Measurements from ENCODE around the gene MASTL.

MASTL gene

DNA sequence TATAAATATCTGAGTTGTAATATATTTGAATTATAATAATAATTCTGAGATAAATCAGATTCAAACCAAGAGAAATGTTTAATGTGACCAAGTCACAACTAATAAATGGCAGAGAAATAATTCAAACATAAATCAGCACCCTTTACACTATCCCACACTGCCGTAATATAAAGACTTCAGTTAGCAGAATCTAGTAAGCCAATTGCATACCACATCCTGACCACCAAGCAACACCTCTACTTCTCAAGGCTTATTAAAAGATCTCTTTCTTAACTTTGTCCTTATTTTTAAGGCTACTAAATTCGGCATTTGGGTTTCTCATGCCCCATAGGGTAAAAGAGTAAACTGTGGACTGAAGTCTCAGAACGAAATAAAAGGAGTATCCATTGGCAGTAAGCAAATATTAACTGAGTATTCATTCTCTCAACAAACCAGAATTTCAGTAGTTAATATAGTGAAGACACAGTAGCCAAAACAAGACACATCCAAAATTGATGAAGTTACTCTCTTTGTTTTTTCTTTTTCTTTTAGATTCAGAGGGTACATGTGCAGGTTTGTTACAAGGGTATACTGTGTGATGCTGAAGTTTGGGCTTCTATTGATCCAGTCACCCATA lies 70.6 kb downstream of the MASTL start:
- no peak overlapping the region for H3K4me3 ChIP-seq (ENCODE audit: low read length)
- H3K27ac ChIP-seq (ENCODE audit: low read length), result no peak overlapping the region
- H3K27me3 ChIP-seq (ENCODE audit: insufficient read depth, low read length), result no peaks in the 10 kb centered on the region
- H3K9me3 ChIP-seq (ENCODE audit: insufficient read depth, low read depth, low read length), result no peaks in the 10 kb centered on the region
- no peaks in the 10 kb centered on the region for H3K4me1 ChIP-seq (ENCODE audit: insufficient read depth, low read length)
- H3K36me3 ChIP-seq (ENCODE audit: insufficient read depth, low read depth, low read length), result peaks cover 23% of the 10 kb centered on the region
- no peak overlapping the region for H3K9ac ChIP-seq (ENCODE audit: low read depth, low read length)

DNA sequence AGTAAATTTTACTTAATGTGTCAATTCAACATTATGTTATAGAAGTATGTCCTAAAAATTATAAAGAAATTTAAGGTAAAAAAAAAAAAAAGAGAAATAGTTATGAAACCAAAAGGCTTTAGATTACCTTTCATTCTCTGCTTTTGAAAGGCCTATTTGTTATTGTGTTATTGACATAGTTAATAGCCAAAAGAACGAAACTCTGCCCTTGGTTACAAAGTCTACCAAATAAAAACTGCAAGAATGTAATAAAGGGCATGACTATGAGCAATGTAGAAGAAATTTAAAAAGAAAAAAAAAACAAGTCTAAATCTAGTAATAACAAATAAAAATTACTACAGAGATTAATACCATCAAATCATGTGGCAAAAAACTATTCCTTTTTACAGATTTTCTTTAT lies 74.9 kb downstream of the MASTL start:
- no peak overlapping the region for H3K9ac ChIP-seq (ENCODE audit: low read depth, low read length)

DNA sequence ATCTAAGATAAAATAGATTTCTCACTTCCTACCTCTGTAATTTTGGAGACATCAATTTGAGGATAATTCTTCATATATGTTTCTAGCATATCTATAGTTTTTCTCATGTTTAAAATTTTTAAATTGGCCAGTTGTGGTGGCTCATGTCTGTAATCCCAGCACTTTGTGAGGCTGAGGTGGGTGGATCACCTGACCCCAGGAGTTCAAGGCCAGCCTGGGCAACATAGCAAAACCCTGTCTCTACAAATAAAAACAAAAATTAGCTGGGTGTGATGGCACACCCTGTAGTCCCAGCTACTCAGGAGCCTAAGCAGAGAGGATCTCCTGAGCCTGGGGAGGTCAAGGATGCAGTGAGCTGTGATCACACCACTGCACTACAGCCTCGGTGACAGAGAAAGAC lies 80.6 kb downstream of the MASTL start:
- Histone ChIP-seq H3K27me3 (ENCODE audit: insufficient read depth, low read length) (no peaks in the 10 kb centered on the region), H3K27ac (ENCODE audit: low read length) (no peak overlapping the region), H3K9ac (ENCODE audit: low read depth, low read length) (no peak overlapping the region), H3K4me3 (ENCODE audit: low read length) (no peak overlapping the region), H3K4me1 (ENCODE audit: insufficient read depth, low read length) (no peaks in the 10 kb centered on the region), H3K36me3 (ENCODE audit: insufficient read depth, low read depth, low read length) (peaks cover 8% of the 10 kb centered on the region), H3K9me3 (ENCODE audit: insufficient read depth, low read depth, low read length) (no peaks in the 10 kb centered on the region)

More for the DNA sequence above, 74.9 kb downstream of the MASTL start:
- H3K27ac ChIP-seq (ENCODE audit: low read length), result no peak overlapping the region
- H3K9me3 ChIP-seq (ENCODE audit: insufficient read depth, low read depth, low read length), result no peaks in the 10 kb centered on the region
- H3K4me1 ChIP-seq (ENCODE audit: insufficient read depth, low read length), result no peaks in the 10 kb centered on the region
- H3K27me3 ChIP-seq (ENCODE audit: insufficient read depth, low read length), result no peaks in the 10 kb centered on the region
- peaks cover 14% of the 10 kb centered on the region for H3K36me3 ChIP-seq (ENCODE audit: insufficient read depth, low read depth, low read length)
- no peak overlapping the region for H3K4me3 ChIP-seq (ENCODE audit: low read length)
